ENCODE data around the gene GAS6.

GRCh38 chr13:113805431-113806103 is 58.3 kb downstream of the GAS6 start:
- TF ChIP-seq CTCF (IDR thresholded peaks at IDR 0.05): no peak
- TF ChIP-seq POLR2A (IDR thresholded peaks at IDR 0.05): no peak
